GF-D8 (cell line): ENCODE data around the gene MAL.

ENCODE experiments used
- DNase-seq: peaks from one replicate; lab custom pipeline; 2025; lab: John Stamatoyannopoulos, UW

MAL gene

GRCh38 chr2:94996305-94997100 is 29.0 kb upstream of the MAL start:
- DNase-seq = no peak

GRCh38 chr2:94997981-94998930 is 27.3 kb upstream of the MAL start:
- no peak for DNase-seq

GRCh38 chr2:94999431-94999883 is 26.1 kb upstream of the MAL start:
- DNase-seq = no peak

GRCh38 chr2:95001051-95001562 is 24.4 kb upstream of the MAL start:
- DNase-seq = no peak

GRCh38 chr2:95001701-95002100 is 23.8 kb upstream of the MAL start:
- no peak for DNase-seq

- DNase-seq = no peak
These were observed 23.0 kb upstream of the MAL start for GRCh38 chr2:95002498-95002897.

- DNase-seq = no peak
These were observed 21.2 kb upstream of the MAL start for GRCh38 chr2:95004287-95004686.

- DNase-seq = no peak
These were observed 20.8 kb upstream of the MAL start for GRCh38 chr2:95004711-95005110.

- no peak for DNase-seq
These were observed 19.8 kb upstream of the MAL start for GRCh38 chr2:95005726-95006125.

GRCh38 chr2:95006588-95006987 is 18.9 kb upstream of the MAL start:
- no peak for DNase-seq

GRCh38 chr2:95007031-95007609 is 18.4 kb upstream of the MAL start:
- no peak for DNase-seq

GRCh38 chr2:95007822-95008221 is 17.7 kb upstream of the MAL start:
- DNase-seq = no peak

- no peak for DNase-seq
These were observed 17.2 kb upstream of the MAL start for GRCh38 chr2:95008306-95008705.

GRCh38 chr2:95008996-95009395 is 16.5 kb upstream of the MAL start:
- no peak for DNase-seq

GRCh38 chr2:95009412-95009811 is 16.1 kb upstream of the MAL start:
- no peak for DNase-seq

GRCh38 chr2:95010126-95010525 is 15.4 kb upstream of the MAL start:
- DNase-seq = no peak

- DNase-seq = no peak
These were observed 14.8 kb upstream of the MAL start for GRCh38 chr2:95010718-95011117.

GRCh38 chr2:95012881-95013550 is 12.5 kb upstream of the MAL start:
- DNase-seq = no peak

GRCh38 chr2:95013726-95014125 is 11.8 kb upstream of the MAL start:
- DNase-seq = no peak

- no peak for DNase-seq
These were observed 11.3 kb upstream of the MAL start for GRCh38 chr2:95014126-95014708.

GRCh38 chr2:95015261-95015912 is 10.1 kb upstream of the MAL start:
- no peak for DNase-seq
